Measurements from ENCODE around the gene FAM200B.

DNA sequence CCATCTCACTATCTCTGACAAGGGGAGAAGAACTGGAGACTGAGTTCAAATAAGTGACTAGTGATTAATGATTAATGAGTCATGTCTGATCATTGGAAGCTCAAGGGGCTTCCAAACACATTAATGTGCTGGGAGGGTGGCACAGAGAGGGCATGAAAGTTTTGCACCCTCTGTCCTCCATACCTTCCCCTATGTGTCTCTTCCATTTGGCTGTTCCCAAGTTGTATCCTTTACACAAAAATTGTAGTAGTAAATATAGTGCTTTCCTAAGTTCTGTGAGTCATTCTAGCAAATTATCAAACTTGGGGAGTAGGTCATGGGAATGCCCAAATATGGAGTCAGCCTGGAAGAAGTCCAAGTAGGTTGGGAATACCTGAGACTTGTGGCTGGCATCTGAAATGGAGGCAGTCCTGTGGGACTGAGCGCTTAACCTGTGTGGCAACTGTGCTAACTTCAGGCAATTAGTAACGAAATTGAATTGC is 4.1 kb upstream of the FAM200B start:
- TF ChIP-seq POLR2A (IDR thresholded peaks at IDR 0.05; ENCODE audit: extremely low read depth, insufficient read length) = no peak
- TF ChIP-seq, protein P1, sequence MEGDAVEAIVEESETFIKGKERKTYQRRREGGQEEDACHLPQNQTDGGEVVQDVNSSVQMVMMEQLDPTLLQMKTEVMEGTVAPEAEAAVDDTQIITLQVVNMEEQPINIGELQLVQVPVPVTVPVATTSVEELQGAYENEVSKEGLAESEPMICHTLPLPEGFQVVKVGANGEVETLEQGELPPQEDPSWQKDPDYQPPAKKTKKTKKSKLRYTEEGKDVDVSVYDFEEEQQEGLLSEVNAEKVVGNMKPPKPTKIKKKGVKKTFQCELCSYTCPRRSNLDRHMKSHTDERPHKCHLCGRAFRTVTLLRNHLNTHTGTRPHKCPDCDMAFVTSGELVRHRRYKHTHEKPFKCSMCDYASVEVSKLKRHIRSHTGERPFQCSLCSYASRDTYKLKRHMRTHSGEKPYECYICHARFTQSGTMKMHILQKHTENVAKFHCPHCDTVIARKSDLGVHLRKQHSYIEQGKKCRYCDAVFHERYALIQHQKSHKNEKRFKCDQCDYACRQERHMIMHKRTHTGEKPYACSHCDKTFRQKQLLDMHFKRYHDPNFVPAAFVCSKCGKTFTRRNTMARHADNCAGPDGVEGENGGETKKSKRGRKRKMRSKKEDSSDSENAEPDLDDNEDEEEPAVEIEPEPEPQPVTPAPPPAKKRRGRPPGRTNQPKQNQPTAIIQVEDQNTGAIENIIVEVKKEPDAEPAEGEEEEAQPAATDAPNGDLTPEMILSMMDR (IDR thresholded peaks at IDR 0.05; ENCODE audit: low read depth, low read length) = no peak
- TF ChIP-seq, protein P2, sequence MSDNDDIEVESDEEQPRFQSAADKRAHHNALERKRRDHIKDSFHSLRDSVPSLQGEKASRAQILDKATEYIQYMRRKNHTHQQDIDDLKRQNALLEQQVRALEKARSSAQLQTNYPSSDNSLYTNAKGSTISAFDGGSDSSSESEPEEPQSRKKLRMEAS (IDR thresholded peaks at IDR 0.05; ENCODE audit: low read depth, low read length) = no peak

Data from NB4 (cell line).